Measurements from ENCODE around the gene ZIC4.

DNA sequence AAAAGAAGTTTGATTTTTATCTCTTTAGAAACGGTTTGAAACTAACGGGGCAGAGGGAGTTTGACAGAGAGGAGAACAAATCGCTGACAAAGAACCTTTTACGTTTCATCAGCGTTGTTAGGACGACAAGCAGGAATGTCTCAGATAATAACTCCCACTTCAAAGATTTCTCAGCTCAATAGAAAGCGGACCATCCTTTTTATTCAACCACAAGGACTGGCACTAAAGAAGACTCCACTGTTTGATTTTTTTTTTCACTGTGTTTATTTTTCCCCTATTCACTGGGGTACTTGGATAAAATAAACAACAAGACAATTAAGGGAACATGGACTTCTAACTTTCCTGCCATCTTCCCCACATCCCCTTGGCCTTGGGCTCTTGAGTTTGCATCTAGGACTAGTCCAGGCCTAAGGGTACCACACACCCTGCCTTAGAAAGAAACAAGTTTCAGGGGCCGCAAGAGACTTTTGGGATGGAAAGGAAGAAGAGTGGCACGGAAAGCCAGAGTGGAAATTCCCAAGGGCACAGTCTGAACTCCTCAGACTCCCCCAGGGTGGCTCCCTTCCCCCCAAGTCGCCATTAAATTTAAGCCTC, 19.0 kb downstream of the ZIC4 start:
- TF ChIP-seq POLR2AphosphoS5 (IDR thresholded peaks at IDR 0.05; ENCODE audit: borderline replicate concordance, low read depth, low read length) (no peak), EZH2 (IDR thresholded peaks at IDR 0.05) (no peak)

Measured in SK-N-MC (cell line).